HepG2 (cell line): Measurements from ENCODE around the gene UST. TPM values are rescaled to one million over a fixed set of nuclear protein-coding genes. Genes with fewer than 3 reads are reported as not detected.
A peak's percentile ranks its signal among the peaks of the same experiment; 100 is the strongest.

Experiments
- CEBPZ ChIP-seq: IDR thresholded peaks from 2 replicates; pipeline ENCODE4 v1.6.1; 2012; ENCODE audit warnings: low read length, improper control_type of control experiment
- DZIP1 ChIP-seq: sonication (generic); formaldehyde crosslinking; IDR thresholded peaks from 2 replicates; pipeline ENCODE4 v1.5.0; 2020; ENCODE audit warnings: mild to moderate bottlenecking, missing genetic modification reagents
- HNF4G ChIP-seq, 2 experiments: sonication (generic) in 1 of 2; formaldehyde crosslinking in 1 of 2; IDR thresholded peaks; 2 replicates each; pipeline versions ENCODE4 v1.4.0 to v1.6.1; 2011 to 2020; ENCODE audit warnings: borderline replicate concordance in 2 of 2, low read depth in 2 of 2, mild to moderate bottlenecking in 2 of 2, low read length in 1 of 2, missing genetic modification reagents in 1 of 2, moderate library complexity in 1 of 2
- MEF2D ChIP-seq: sonication (generic); formaldehyde crosslinking; IDR thresholded peaks from 2 replicates; pipeline ENCODE4 v1.5.1; 2020; ENCODE audit warnings: mild to moderate bottlenecking, missing genetic modification reagents
- MTA1 ChIP-seq: sonication (generic); formaldehyde crosslinking; IDR thresholded peaks from 2 replicates; pipeline ENCODE4 v1.4.0; 2020; ENCODE audit warnings: missing genetic modification reagents, mild to moderate bottlenecking, borderline replicate concordance
- NCOA1 ChIP-seq: sonication (generic); formaldehyde crosslinking; IDR thresholded peaks from 2 replicates; pipeline ENCODE4 v1.9.0; 2021; ENCODE audit warnings: missing genetic modification reagents
- SCMH1 ChIP-seq: sonication (generic); formaldehyde crosslinking; IDR thresholded peaks from 2 replicates; pipeline ENCODE4 v1.9.0; 2021; ENCODE audit warnings: missing genetic modification reagents, mild to moderate bottlenecking, borderline replicate concordance
- SMC3 ChIP-seq: IDR thresholded peaks from 2 replicates; pipeline ENCODE4 v1.6.1; 2011; ENCODE audit warnings: low read length, improper control_type of control experiment
- ZNF12 ChIP-seq: sonication (generic); formaldehyde crosslinking; IDR thresholded peaks from 2 replicates; pipeline ENCODE4 v1.5.0; 2020; ENCODE audit warnings: missing genetic modification reagents
- ZNF160 ChIP-seq: sonication (generic); formaldehyde crosslinking; IDR thresholded peaks from 2 replicates; pipeline ENCODE4 v1.8.0; 2022; ENCODE audit warnings: mild to moderate bottlenecking, inconsistent platforms, missing genetic modification reagents
- ZNF510 ChIP-seq: sonication (generic); formaldehyde crosslinking; IDR thresholded peaks from 2 replicates; pipeline ENCODE4 v1.4.0; 2020; ENCODE audit warnings: low read depth, mild to moderate bottlenecking, missing genetic modification reagents
- polyA plus RNA-seq, 8 experiments: library from polyadenylated mRNA; depleted of rRNA in 3 of 8; stranded (reverse) in 7 of 8; unstranded in 1 of 8; fragments of >200 nt; fragmentation: Illumina TruSeq in 4 of 8; extraction: Trizol in 4 of 8; gene quantifications; 2 replicates each; pipeline versions ENCODE4 v1.2.1 to v1.2.3, GENCODE V29; 2011 to 2016; ENCODE audit warnings: low read depth in 4 of 8, missing spikeins in 1 of 8, mixed read lengths in 1 of 8; ENCODE audit not compliant: insufficient read depth in 1 of 8
- total RNA-seq, 5 experiments: library from RNA; depleted of rRNA; stranded (reverse); fragments of >200 nt; fragmentation: Illumina TruSeq; extraction: Trizol; gene quantifications; 2 replicates each; pipeline ENCODE4 v1.2.3, GENCODE V29; 2016; ENCODE audit warnings: low read depth in 1 of 5
- TF ChIP-seq, protein P1 (sequence below): sonication (generic); formaldehyde crosslinking; IDR thresholded peaks from 2 replicates; pipeline ENCODE4 v1.4.0; 2020; ENCODE audit warnings: mild to moderate bottlenecking, missing genetic modification reagents
- TF ChIP-seq, protein P2 (sequence below): IDR thresholded peaks from 2 replicates; pipeline ENCODE4 v1.6.1; 2018; ENCODE audit warnings: missing genetic modification reagents

Gene UST
- total and polyA plus RNA-seq, 2 of the 13 experiments (the other 11 are each of a cell fraction or from before 2014, with no cell fraction given), result 0.27 TPM; not detected in 1

- TF ChIP-seq, protein P1, sequence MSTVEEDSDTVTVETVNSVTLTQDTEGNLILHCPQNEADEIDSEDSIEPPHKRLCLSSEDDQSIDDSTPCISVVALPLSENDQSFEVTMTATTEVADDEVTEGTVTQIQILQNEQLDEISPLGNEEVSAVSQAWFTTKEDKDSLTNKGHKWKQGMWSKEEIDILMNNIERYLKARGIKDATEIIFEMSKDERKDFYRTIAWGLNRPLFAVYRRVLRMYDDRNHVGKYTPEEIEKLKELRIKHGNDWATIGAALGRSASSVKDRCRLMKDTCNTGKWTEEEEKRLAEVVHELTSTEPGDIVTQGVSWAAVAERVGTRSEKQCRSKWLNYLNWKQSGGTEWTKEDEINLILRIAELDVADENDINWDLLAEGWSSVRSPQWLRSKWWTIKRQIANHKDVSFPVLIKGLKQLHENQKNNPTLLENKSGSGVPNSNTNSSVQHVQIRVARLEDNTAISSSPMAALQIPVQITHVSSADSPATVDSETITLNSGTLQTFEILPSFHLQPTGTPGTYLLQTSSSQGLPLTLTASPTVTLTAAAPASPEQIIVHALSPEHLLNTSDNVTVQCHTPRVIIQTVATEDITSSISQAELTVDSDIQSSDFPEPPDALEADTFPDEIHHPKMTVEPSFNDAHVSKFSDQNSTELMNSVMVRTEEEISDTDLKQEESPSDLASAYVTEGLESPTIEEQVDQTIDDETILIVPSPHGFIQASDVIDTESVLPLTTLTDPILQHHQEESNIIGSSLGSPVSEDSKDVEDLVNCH, result no peak
- peak; percentile 57; the same call in 1 of the 2 replicates for TF ChIP-seq ZNF12
- TF ChIP-seq ZNF160 (CRISPR knock-in tag), result no peak
- peak; percentile 74; the same call in 1 of the 2 replicates for TF ChIP-seq HNF4G (IDR thresholded peaks at IDR 0.05; ENCODE audit: borderline replicate concordance, low read depth, low read length)
- TF ChIP-seq HNF4G (CRISPR knock-in tag; IDR thresholded peaks at IDR 0.05; ENCODE audit: borderline replicate concordance, low read depth), result 0 out of 2 replicates have a peak, but pooled peaks have one; percentile 56
- TF ChIP-seq SCMH1, result no peak
- TF ChIP-seq ZNF510 (CRISPR knock-in tag), result 0 out of 2 replicates have a peak, but pooled peaks have one; percentile 59
- TF ChIP-seq DZIP1 (CRISPR knock-in tag), result no peak
- no peak for TF ChIP-seq CEBPZ
- TF ChIP-seq MEF2D (CRISPR knock-in tag), result no peak
- TF ChIP-seq, protein P2, sequence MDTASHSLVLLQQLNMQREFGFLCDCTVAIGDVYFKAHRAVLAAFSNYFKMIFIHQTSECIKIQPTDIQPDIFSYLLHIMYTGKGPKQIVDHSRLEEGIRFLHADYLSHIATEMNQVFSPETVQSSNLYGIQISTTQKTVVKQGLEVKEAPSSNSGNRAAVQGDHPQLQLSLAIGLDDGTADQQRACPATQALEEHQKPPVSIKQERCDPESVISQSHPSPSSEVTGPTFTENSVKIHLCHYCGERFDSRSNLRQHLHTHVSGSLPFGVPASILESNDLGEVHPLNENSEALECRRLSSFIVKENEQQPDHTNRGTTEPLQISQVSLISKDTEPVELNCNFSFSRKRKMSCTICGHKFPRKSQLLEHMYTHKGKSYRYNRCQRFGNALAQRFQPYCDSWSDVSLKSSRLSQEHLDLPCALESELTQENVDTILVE, result no peak; the same call in 1 of the 2 replicates
- TF ChIP-seq NCOA1 (CRISPR knock-in tag), result no peak
- no peak for TF ChIP-seq SMC3
- TF ChIP-seq MTA1 (CRISPR knock-in tag), result no peak
Observed at GRCh38 chr6:149074832-149075258, 328.0 kb downstream of the UST start (continued).
